ENCODE measurements around the gene CAMK1. TPM values are rescaled to one million over a fixed set of nuclear protein-coding genes. Genes with fewer than 3 reads are reported as not detected.

CAMK1 gene
- total RNA-seq, 1 experiment from 2014 or later, result 82.6 TPM

GRCh38 chr3:9712415-9712814 is 57.3 kb downstream of the CAMK1 start:
- DNase-seq (ENCODE audit: low spot score), result no peak

- no peak for DNase-seq (ENCODE audit: low spot score)
Measured at GRCh38 chr3:9710174-9710739, 59.5 kb downstream of the CAMK1 start.

Other genes with a start within 250 kb of the CAMK1 start
- not detected in 2 replicates for gene LHFPL4, start 216.1 kb downstream of the CAMK1 start, total RNA-seq (2014; rRNA removed; shearing (Covaris generic))
- gene MTMR14, start 120.4 kb downstream of the CAMK1 start, total RNA-seq (2014; rRNA removed; shearing (Covaris generic)), result 41.3 and 54.1 TPM in 2 replicates
- not detected in 2 replicates for gene CPNE9, start 66.1 kb downstream of the CAMK1 start, total RNA-seq (2014; rRNA removed; shearing (Covaris generic))
- gene BRPF1, start 38.2 kb downstream of the CAMK1 start, total RNA-seq (2014; rRNA removed; shearing (Covaris generic)), result 13.8 and 18.4 TPM in 2 replicates
- 27.5 and 37.9 TPM in 2 replicates for gene OGG1, start 20.0 kb downstream of the CAMK1 start, total RNA-seq (2014; rRNA removed; shearing (Covaris generic))
- 150 and 167 TPM in 2 replicates for gene TADA3, start 22.5 kb upstream of the CAMK1 start, total RNA-seq (2014; rRNA removed; shearing (Covaris generic))
- gene ARPC4, start 23.1 kb upstream of the CAMK1 start, total RNA-seq (2014; rRNA removed; shearing (Covaris generic)), result 196 and 274 TPM in 2 replicates
- gene TTLL3, start 40.3 kb upstream of the CAMK1 start, total RNA-seq (2014; rRNA removed; shearing (Covaris generic)), result 10.2 and 15.6 TPM in 2 replicates
- 50.4 and 56.3 TPM in 2 replicates for gene RPUSD3, start 74.1 kb upstream of the CAMK1 start, total RNA-seq (2014; rRNA removed; shearing (Covaris generic))
- not detected in 2 replicates for gene CIDEC, start 110.3 kb upstream of the CAMK1 start, total RNA-seq (2014; rRNA removed; shearing (Covaris generic))
- 40.5 and 56.0 TPM in 2 replicates for gene JAGN1, start 120.7 kb upstream of the CAMK1 start, total RNA-seq (2014; rRNA removed; shearing (Covaris generic))
- 0.81 and 1.3 TPM in 2 replicates for gene IL17RE, start 132.9 kb upstream of the CAMK1 start, total RNA-seq (2014; rRNA removed; shearing (Covaris generic))
- 50.6 and 58.7 TPM in 2 replicates for gene IL17RC, start 147.2 kb upstream of the CAMK1 start, total RNA-seq (2014; rRNA removed; shearing (Covaris generic))
- gene CRELD1, start 163.9 kb upstream of the CAMK1 start, total RNA-seq (2014; rRNA removed; shearing (Covaris generic)), result 14.5 and 16.1 TPM in 2 replicates
- gene PRRT3, start 182.5 kb upstream of the CAMK1 start, total RNA-seq (2014; rRNA removed; shearing (Covaris generic)), result 3.4 and 4.2 TPM in 2 replicates
- gene EMC3, start 216.9 kb upstream of the CAMK1 start, total RNA-seq (2014; rRNA removed; shearing (Covaris generic)), result 108 and 130 TPM in 2 replicates